GM12872 (cell line): ENCODE results near the gene PCYOX1L.

Experiments
- TF ChIP-seq, protein P1 (sequence below): IDR thresholded peaks from 3 replicates; pipeline ENCODE4 v1.5.1; 2011; ENCODE audit warnings: low read depth, mild to moderate bottlenecking, low read length, moderate library complexity; ENCODE audit not compliant: insufficient read depth

The PCYOX1L gene

DNA sequence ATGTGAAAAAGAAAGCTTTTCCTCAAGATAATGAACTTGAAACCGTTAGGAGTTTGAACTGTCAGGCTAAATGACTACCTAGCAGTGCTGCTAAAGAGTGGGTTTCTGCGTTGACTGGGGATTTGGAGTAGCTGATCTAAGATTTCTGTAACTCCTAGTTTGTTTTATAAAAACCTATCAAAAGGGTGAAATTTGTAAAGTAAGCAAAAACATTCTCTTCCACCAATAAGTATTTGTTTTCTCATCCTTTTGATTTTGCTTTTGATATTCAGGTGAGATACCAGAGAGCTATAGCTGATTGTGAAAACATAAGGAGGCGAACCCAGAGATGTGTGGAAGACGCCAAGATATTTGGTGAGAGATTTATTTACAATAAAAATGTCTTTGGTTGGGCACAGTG lies 8.5 kb upstream of the PCYOX1L start:
- TF ChIP-seq, protein P1, sequence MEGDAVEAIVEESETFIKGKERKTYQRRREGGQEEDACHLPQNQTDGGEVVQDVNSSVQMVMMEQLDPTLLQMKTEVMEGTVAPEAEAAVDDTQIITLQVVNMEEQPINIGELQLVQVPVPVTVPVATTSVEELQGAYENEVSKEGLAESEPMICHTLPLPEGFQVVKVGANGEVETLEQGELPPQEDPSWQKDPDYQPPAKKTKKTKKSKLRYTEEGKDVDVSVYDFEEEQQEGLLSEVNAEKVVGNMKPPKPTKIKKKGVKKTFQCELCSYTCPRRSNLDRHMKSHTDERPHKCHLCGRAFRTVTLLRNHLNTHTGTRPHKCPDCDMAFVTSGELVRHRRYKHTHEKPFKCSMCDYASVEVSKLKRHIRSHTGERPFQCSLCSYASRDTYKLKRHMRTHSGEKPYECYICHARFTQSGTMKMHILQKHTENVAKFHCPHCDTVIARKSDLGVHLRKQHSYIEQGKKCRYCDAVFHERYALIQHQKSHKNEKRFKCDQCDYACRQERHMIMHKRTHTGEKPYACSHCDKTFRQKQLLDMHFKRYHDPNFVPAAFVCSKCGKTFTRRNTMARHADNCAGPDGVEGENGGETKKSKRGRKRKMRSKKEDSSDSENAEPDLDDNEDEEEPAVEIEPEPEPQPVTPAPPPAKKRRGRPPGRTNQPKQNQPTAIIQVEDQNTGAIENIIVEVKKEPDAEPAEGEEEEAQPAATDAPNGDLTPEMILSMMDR = no peak

DNA sequence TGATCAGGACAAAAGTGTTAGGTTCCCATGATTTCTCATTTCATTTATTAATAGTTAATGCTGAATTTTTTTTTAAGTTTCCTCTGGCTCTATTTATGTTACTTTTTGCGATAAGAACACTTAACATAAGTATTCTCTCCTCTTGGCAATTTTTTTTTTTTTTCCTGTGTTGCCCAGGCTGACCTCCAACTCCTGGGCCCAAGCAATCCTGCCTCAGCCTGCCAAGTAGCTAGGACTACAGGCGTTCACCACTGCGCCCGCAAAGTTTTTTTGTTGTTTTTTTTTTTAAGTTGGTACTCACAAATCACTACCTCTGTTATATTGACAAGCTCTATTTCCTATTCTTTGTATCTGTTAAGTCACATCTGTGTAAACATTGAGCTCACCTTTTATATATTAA lies 5.7 kb upstream of the PCYOX1L start:
- TF ChIP-seq, protein P1 = no peak

DNA sequence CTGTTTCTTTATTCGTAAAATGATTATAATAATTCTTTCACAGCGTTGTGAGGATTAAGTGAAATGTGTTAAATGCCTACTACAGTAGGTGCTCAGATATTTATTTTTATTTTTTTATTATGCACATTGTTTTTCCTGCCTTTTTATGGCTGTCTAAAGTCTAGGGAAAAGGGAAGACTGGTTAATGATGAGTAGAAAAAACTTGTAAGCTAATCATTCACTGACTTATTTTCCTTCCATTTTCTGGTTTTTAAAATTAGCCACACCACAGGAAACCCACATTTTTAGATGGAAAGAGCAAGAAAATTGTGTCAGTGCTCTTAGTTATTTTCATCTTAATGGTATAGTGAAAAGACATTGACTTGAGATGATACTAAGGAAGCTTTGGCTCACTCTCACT lies 3.9 kb upstream of the PCYOX1L start:
- TF ChIP-seq, protein P1 = no peak

DNA sequence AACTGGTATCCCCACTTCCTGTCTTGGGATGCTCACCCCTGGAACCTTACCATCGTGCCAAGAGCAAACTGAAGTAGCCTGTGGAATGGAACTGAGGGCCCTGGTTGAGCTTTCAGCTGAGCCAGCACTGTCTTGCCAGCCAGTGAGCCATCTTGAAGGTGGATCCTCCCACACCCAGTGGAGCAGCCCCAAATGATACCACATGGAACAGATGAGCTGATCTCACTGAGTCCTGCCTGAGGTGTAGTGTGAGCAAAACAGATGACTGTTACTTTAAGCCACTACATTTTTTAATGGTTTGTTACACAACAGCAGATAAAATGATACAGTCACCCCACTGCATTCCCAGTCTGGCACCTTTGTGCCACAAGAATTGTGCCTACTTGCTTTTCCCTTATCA lies 2.2 kb upstream of the PCYOX1L start:
- TF ChIP-seq, protein P1 = no peak

DNA sequence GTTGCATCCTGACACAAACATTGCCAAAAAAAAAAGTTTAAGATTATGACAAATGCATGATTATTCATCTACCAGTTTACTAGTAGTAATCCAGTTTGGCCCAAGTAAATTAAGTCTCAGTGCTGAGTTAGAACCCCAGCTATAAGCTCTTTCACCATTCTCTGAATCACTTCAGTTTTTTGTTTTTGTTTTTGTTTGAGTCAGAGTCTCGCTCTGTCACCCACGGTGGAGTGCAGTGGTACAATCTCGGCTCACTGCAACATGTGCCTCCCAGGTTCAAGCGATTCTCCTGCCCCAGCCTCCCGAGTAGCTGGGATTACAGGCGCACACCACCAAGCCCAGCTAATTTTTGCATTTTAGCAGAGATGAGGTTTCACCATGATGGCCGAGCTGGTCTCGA lies 1.5 kb upstream of the PCYOX1L start:
- TF ChIP-seq, protein P1 = no peak

DNA sequence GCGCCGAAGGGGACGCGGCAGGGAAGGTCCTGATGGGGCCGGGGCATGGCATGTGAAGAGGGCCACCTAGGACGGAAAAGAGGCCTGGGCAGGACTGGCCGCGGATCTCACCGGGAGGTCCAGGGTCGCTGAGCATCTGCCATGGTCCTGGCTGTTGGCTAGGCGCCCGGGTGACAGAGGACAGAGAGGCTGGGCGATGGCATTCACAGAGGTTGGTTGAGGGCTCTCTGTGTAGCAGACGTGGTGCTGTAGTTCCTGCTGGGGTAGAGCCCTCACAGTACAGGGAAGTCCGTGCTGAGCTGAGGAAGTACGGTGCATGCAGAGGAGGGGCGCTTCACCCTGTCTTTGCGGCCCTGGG lies 427 bp downstream of the PCYOX1L start:
- TF ChIP-seq, protein P1 = no peak

DNA sequence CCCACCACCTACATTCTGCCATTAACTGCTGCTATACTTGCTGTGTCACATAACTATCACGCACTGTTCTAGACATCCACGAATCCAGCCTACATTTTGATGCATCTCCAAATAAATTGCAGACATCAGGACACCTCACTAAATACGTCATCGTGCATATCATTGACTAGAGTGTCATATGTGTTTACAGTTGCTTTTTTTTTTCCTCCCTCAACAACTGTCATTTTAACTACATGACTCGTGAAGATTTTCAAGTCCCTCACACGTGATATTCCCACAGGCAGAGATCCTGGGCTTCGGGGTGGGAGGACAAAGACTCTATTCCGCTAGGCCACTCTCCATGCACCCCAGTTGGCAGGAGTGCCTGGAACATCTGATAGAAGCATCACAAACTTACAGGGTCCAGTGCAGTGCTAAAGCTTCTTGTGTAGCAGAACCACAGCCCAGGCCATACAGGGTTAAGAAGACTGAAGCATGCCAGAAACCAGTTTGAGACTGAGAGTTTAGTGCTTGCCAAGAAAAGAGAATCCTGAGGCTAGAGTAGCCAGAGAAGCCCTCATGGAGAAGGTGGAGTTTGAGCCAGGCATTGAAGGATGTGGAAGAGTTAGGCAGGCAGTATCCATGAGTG lies 1.1 kb downstream of the PCYOX1L start:
- TF ChIP-seq, protein P1 = no peak

DNA sequence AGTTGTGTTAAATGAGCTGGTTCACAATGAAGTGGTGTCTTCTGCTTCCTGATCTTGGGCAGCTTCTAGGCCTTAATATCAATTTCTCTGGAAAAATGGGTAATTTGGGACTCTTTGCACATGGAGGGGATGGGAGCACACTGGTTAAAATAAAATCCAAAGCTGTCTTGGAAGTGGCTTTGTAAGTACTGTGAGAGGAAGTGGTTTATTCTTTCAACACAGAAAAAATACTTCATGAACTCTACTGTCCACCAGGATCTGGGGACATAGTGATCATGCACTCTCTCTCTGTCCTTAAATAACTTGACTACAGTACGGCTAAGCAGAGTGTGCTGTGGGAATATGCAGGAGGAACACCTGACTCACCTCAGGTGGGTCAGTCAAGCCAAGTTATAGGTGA lies 2.4 kb downstream of the PCYOX1L start:
- TF ChIP-seq, protein P1 = no peak
